Stimulated activated naive CD4-positive, alpha-beta T cell (primary cell): ENCODE data around the gene SCARB1.
"Not testable (repeated sequence)": the region's sequence is repeated elsewhere in the genome, so short reads cannot be mapped to it uniquely, and the experiment has no call there.

Source experiments
- DNase-seq, 6 experiments: peaks; one replicate each; lab custom pipeline; 2025; lab: John Stamatoyannopoulos, UW

SCARB1 gene

DNA sequence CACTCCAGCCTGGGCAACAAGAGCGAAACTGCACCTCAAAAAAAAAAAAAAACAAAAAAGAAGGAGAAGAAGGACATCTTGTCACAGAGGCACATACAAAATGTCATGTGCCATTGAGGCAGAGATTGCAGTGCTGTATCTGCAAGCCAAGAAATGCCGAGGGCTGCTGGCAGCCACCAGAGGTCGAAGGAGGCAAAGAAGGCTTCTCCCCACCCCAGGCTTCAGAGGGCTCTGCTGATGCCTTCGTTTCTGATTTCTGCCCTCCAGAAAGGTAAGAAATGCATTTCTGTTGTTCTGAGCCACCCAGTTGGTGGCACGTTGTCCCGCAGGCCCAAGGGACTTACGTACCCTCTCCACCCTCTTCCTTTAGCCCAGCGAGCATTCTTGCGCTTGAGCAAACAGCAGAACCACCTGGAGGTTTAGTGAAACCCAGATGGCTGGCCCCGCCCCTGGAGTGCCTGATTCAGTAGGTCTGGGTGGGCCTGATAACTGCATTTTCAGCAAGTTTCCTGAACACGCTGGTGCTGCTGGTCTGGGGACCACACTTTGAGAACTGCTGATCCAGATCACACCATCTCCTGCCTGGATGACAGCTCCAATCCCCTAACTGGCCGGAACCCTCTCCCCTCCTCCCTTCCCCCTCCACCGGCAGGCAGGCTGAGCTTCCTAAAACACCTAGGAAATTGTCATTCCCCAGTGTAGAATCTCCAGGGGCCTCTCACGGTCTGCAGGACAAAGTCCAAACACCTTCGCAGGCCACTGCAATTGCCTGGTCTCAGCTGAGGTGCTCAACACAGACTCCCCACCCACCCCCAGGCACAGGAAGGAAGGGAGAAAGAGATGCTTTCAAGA, 21.1 kb upstream of the SCARB1 start:
- DNase-seq, result no peak

DNA sequence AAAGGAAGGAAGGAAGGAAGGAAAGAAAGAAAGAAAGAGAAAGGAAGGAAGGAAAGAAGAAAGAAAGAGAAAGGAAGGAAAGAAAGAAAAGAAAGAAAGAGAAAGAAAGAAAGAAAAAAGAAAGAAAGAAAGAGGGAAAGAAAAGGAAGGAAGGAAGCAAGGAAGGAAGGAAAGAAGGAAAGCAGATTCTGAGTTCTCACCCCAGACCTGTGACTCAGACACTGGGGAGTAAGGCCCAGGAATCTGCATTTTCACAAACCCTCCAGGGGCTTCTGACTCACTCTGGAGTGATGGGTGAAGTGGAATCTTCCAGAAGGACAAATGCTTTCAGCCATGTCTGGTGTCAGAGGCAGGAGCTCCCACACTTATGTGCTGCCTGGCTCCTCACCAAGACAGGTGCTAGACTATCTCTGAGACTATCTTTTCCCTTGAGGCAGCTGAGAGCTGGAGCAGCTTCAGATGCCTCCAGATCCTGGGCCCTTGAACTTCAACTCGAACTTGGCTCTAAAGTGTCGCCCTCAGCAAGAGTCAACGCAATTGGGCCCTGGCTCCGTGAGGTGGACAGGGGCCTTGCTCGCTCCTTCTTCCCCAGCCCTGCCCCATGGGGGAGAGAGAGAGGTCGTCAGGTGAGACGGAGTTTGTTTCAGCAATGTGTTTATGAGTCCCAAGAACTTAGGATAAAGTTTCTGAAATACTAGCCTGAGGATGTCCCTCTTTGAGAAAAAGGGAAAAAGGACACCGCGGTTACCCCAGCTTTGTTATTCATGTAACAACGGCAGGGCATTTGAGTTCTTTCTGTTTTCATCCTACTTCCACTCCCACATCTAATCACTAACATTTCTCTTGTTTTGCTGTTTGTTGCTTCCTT, 19.8 kb upstream of the SCARB1 start:
- DNase-seq, result no peak

DNA sequence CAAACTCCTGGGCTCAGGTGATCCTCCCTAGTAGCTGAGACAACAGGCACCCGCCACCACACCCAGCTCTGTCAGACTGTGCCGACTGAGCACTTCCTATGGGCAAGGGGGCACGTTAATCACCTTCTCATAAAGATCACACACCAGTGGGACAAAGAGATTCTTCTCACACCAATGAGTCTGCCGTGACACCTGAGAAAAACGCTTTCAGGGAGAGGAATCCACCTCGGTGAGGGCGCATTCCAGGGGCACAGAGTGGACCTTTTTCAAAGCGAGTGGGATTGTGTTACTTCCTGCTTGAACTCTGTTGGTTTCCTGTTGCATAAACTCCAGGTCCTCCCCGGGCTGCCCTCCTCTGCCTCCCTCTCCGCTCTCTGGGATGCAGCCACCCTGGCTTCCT, 17.5 kb upstream of the SCARB1 start:
- no peak for DNase-seq

DNA sequence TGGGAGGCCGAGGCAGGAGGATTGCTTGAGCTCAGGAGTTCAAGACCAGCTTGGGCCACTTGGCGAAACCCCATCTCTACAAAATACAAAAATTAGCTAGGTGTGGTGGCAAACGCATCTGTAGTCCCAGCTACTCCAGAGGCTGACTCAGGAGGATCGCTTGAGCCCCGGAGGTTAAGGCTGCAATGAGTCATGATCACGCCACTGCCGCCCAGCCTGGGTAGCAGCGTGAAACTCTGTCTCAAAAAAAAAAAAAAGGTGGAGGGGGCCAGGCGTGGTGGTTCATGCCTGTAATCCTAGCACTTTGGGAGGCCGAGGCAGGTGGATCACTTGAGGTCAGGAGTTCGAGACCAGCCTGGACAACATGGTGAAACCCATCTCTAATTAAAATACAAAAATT, 16.7 kb upstream of the SCARB1 start:
- not testable (repeated sequence) for DNase-seq

DNA sequence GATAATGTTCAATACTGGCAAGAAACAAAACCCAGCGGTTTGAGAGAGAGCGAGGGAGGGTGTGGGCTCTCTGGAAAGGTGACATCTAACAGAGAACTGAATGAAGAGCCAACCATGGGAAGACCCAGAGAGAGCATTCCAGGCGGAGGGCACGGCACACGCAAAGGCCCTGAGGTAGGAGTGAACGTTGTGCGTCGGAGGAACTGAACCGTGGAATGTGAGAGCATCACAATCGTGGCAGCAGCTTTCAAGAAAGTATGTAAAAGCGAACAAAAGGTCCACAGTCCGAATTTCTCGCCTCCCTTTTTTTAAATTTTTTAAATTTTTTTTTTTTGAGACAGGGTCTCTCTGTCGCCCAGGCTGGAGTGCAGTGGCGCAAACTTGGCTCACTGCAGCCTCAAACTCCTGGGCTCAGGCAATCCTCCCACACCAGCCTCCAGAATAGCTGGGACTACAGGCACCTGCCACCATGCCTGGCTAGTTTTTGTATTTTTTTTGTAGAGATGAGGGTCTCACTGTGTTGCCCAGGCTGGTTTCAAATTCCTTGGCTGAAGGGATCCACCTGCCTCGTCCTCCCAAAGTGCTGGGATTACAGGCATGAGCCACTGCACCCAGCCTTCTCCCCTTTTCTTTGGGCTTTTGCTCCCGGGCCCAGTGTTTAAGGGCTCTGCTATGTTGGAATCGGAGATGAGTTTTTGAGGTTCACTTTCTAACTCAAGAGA, 15.3 kb upstream of the SCARB1 start:
- DNase-seq, result no peak

DNA sequence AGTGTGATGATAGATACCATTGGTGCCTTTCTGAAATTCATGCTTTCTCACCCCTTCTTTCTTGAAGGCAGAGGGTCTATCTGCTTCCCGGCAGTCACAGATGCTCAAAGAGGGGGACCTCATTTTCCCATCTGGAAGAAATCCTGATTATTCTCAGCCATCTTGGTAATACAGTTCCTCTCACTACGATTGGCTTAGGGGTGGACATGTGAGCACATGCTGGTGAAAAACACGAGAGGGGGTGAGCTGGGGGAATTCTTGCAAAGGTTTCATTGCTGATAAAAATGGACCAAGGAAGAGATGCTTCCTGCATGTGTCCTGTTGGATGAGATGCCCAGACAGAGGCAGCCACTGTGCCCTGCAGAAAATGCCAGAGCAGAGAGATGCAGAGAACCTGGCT, 13.8 kb upstream of the SCARB1 start:
- no peak for DNase-seq

DNA sequence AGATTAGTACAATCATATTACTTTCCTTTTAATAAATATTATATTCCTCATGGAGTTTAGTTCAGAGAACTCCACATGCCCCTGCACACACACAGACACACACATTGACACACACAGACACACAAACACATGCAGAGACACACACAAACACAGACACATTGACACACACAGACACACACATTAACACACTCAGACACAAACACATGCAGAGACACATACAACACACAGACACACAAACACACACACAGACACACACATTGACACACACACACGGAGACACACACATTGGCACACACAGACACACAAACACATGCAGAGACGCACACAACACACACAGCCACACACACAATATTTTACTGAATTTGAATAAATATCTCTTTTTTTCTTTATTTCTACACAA, 12.5 kb upstream of the SCARB1 start:
- DNase-seq, result no peak

DNA sequence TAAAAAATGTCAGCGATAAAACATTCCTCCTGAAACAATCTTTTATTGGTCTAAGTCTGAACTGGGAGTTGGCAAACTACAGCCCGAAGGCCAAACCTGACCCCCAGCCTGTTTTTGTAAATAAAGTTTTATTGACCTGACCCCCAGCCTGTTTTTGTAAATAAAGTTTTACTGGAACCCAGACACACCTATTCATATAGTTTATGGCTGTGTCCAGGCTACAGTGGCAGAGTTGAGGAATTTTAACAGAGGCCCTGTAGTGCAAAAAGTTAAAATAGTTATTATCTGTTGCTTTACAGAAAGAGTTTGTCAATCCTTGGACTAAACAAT, 12.1 kb upstream of the SCARB1 start:
- no peak for DNase-seq

DNA sequence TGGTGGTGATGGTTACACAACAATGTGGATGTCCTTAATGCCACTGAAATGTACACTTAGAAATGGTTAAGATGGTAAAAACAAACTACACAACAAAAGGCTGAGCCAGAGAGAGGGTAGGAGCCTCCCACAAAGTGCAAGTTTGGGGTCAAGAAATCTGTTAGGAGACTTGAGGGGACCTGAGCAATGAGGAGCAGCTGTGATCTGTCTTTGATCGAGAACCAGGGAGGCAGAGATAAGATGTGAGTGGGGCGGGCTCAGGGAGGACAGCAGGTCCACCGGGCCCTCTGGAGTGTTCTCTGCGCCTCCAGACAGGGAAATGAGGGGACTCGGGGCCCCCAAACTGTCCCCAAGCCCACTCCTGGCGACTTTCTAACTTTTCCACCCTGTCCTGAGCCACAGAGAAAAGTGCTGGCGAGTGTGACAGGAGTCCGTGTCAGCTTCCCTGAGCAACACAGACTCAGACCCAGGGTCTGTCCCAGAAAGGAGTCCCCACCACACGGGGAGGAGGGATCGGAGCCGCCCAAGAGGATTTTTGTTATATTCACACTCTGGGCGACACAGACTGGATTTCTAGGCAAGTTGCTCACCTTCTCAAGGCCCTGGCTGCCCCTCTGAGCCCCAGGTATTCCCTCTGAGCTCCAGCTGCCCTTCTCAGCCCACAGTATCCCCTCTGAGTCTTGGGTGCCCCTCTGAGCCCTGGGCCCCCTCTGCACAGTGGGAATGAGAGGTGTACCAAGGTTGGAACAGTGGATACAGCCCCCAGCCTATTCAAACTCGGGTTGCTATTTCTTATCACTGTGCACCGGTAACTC, 11.5 kb upstream of the SCARB1 start:
- no peak for DNase-seq

DNA sequence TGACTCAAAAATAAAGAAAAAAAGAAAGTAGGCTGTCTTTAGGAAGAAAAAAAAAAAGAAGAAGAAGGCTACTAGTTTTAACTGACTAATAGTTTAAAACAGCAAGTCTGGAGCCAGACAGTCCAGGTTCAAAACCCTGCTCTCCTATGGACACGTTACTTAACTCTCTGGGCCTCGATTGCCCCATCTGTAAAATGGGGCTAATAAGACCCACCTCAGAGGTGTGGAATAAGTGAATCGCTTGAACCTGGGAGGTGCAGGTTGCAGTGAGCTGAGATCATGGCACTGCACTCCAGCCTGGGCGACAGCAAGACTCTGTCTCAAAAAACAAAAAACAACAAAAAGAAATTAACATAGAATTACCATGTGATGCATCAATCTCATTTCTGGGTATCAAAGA, 10.5 kb upstream of the SCARB1 start:
- no peak for DNase-seq

DNA sequence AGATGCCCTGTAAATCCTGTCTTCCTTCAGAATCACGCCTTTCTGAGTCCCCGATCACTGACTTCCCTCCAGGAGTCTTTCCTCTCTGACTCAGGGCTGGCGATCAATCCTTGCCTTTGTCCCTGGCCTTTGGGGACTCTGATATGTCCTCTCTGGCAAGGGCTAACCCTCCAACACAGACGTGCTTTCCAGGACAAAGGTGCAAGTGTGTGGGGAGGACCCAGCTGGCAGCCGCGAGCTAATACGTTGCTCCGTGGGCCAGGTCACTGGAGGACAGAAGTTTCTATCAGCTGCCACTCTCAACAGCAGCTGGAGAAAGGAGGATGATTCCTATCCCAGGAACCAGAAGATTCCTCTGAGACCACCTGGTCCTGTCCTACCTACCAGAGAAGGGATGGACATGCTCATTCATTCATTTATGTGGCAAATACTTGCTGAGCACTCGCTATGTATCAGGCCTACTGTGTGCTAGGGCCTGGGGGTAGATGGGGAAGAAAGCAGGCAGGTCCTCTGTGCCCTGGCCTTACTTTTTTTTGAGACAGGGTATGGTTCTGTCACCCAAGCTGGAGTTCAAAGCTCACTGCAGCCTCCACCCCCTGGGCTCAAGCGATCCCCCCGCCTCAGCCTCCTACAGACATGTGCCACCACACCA, 8.5 kb upstream of the SCARB1 start:
- DNase-seq, result no peak

DNA sequence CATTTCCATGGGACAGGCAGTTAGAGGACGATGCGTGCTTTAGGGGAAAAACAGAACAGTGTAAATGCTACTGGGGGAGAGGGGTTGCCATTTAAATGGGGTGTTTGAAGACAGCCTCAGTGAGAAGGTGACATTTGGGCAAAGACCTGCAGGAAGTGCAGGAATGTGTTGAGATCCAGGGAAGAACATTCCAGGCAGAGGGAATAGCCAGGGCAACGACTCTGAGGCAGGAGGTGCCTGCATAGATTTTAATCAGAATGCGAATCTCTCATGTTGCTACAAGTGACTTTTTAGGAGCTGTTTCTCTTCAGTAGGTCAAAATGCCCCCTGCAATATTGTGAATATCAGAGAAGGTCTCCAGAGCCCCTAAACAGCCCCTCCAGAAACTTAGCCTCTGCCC, 7.6 kb upstream of the SCARB1 start:
- DNase-seq, result no peak

DNA sequence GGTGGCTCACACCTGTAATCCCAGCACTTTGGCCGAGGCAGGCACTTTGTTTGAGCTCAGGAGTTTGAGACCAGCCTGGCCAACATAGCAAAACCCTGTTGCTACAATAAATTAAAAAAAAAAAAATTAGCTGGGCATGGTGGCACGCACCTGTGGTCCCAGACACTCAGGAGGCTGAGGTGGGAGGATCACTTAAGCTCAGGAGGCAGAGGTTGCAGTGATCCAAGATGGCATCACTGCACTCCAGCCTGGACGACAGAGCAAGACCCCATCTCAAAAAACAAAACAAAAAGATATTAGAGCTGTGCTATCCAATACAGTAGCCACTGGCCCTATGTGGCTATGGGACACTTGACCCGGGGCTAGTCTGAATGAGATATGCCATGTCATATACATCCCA, 6.9 kb upstream of the SCARB1 start:
- DNase-seq, result no peak

DNA sequence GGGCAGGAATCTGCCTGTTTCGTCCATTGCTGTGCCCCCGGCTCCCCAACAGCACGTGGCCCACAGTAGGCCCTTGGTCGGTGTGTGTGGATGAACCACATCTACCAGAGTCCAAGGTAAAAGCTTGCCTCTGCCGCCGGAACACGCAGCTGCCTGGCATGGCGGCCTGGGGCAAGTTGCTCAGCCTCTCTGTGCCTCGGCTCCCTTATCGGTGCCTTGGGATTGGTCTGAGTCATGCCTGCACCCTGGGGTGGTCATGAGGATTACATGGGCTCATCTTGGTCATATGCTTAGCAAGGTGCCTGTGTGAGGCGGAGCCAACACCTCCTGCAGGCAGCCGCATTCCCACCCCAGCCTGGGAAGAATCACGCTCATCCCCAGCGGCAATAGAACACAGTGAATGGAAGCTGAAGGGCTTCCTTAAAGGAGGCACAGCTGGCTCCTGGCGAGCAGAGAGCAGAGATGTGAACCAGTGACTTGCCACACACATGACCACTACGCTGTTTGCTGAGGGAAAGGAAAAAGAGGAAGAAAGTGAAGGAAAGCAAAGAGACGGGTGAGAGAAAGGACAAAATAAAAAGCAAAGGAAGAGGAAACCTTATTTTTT, 5.5 kb upstream of the SCARB1 start:
- DNase-seq, result peak in 1 of 6 experiments; percentile 3

DNA sequence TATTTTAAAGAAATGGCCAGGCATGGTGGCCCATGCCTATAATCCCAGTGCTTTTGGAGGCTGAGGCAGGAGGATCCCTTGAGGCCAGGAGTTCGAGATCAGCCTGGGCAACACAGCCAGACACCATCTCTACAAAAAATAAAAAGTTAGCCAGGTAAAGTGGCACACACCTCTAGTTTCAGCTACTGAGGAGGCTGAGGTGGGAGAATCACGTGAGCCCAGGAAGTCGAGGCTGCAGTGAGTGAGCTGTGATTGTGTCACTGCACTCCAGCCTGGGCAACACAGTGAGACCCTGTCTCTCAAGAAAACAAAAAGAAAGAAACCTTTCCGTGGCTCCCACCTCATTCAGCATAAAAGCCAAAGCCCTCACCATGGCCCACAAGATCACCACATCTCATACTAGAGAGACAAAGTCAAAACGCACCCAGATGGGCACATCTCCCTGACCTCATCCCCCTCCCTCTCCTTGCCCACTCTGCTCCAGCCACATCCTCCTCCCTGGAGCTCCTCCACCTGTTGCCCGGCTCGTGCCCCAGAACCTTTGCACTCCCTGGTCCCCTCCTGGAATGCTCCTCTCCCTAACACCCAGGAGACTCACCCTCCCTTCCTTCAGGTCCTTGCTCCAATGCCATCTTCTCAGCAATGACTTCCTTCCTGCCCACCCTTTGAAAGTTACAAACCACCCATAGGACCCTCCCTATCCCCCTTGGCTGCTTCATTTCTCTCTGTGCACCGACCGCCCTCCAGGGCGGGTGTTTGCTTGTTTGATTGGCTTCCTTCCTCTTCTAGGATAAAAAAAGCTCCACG, 4.8 kb upstream of the SCARB1 start:
- no peak for DNase-seq

DNA sequence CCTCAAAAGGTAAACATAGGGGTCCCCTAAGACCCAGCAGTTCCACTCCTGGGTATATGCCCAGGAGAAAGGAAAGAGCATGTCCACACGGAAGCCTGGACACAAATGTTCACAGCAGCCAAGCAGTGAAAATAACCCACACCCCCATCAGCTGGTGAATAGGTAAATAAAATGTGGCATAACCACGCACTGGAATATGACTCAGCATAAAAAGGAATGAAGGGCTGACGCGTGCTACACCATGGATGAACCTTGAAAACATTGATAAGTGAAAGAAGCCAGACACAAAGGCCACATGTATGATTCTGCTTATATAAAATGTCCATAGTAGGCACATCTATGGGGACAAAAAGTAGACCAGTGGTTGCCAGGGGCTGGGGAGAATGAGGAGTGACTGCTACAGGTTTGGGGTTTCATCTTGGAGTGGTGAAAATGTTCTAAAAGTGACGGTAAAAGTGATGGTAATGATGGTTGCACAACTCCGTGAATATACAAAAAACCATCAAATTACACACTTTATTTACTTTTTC, 3.8 kb upstream of the SCARB1 start:
- DNase-seq, result no peak

DNA sequence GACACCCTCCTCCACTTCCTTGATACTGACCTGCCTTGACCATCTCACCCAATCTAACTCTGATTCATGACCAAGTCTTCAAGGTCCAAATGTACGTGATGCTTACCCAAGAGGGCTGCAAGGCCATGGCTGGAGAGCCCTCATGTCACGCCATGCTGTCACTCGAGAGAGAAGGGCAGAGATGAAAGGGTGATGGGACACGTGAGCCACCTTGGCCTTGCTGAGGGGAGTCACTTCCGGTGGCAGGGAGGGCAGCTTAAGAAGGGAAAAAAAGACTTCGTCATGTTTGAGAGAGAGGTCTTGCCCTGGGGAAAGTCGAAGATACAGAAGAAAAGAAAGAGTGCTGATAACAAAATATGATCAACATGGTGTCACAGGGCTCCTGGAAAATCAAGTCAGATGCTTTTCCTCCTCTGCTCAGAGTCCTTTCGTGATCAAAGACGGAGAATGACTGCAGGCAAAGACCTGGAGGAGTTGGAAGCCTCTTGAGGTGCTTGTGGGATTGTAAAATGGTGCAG, 3.3 kb upstream of the SCARB1 start:
- DNase-seq, result no peak

DNA sequence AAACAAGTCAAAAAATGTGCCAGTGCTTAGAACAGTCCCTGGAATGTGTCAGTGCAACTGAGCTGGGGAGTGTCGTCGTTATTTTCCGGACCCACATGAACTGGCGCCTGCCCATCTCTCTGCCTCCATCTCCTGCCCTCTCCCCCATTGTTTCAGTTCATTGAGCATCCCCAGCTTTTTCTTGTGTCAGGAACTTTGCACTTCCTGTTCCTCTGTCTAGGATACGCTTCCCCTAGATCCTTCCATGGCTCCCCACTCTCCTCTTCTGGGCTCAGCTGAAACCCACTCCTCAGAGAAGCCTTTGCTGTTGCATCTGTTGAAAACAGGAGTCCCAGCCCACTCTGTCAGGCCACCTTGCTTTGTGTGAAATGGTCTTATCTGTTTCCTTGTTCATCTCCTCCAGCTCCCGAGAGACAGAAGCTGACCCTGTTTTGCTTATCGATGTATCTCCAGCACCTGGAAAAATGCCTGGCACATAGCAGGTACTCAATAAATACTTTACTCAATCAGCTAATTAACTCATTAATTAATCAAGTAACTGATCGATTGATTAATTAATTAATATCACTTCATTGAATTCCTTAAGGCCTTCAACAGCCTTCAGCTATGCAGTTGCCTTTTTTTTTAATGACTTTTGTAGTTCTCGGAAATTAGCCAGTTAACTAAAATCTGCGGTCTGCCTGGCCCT, 2.7 kb upstream of the SCARB1 start:
- no peak for DNase-seq

DNA sequence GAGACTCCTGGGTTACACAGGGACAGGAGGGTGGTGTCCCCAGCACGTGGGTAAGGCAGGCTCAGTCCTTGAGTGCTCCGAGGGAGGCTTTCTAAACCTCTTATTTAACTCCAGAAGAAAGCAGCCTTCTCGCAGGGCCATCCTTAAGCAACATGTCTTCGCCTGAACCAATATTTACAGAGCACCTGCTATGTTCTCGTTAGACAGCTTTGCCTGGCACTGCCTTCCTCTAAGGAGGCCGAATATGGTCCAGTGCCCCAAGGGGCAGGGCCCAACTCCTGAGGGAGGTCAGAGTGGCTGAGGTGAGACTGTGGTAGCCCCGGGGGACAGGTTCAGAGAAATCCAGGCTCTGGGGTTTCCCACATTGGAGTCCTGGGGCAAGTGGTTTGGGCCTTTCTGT, 2.1 kb upstream of the SCARB1 start:
- no peak for DNase-seq
